Measurements from ENCODE around the gene TRMO.

Gene TRMO

DNA sequence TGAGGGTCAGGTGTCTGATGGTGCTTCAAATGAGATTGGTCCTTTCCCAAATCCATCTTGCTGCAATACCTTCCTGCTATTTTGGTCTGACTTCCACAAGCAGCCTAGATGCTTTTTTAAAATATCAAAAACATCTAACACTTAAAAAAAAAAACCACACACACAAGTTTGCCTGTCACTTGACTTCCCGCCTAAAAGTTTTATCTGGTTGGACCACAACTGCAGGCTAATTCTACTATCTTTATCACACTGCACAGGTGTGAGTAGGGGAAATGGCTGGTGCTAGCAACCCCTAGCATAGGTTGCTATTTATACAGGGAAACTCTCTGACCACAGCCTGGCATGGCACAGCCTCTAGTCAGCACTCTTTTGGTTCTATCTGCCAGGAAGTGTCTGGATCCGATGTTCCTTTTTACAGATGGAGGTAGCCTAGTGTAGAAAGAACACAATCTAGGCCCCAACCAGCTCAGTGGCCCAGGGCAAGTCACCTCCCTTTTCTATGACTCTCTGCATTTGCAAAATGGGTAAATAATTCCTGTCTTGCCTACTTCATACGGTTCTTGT lies 15.9 kb upstream of the TRMO start, which contains the start of gene HEMGN:
Gene HEMGN, minus strand, starts transcription at position 92 of the 564 bp plus-strand sequence. Its CDS starts 36 bp downstream, at position 56.
- no peak for DNase-seq (ENCODE audit: low read depth in 2 of 2)

DNA sequence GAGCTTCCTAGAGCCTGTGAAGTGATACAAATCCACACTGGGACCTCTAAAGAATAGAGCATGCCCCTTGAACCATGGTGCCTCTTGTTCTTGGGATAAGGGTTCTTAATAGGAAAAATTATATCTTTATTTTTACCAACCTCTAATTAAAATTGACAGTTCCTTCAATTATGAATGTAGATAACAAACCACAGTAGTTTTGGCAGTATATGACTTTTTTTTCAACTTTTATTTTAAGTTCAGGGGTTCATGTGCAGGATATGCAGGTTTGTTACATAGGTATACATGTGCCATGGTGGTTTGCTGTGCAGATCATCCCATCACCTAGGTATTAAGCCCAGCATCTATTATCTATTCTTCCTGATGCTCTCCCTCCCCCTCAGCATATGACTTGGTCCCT lies 14.7 kb upstream of the TRMO start:
- DNase-seq (ENCODE audit: low read depth in 2 of 2) = no peak

DNA sequence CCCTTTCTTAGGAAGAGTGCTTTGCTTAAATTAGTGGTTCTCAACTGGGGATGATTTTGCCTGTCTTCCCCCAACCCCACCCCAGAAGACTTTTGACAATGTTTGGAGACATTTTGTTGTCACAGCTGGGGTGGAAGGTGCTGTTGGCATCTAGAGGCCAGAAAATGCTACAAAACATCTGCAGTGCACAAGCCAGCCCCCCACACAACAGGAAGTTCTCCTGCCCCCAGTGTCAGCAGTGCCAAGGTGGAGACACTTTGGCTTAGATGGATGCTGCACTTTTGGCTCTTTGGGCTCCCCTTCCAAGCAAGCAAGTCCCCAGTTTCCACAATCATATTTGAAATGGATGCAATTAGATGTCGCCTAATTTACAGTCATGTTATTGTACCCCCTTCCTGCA lies 13.0 kb upstream of the TRMO start:
- no peak for DNase-seq (ENCODE audit: low read depth in 2 of 2)

DNA sequence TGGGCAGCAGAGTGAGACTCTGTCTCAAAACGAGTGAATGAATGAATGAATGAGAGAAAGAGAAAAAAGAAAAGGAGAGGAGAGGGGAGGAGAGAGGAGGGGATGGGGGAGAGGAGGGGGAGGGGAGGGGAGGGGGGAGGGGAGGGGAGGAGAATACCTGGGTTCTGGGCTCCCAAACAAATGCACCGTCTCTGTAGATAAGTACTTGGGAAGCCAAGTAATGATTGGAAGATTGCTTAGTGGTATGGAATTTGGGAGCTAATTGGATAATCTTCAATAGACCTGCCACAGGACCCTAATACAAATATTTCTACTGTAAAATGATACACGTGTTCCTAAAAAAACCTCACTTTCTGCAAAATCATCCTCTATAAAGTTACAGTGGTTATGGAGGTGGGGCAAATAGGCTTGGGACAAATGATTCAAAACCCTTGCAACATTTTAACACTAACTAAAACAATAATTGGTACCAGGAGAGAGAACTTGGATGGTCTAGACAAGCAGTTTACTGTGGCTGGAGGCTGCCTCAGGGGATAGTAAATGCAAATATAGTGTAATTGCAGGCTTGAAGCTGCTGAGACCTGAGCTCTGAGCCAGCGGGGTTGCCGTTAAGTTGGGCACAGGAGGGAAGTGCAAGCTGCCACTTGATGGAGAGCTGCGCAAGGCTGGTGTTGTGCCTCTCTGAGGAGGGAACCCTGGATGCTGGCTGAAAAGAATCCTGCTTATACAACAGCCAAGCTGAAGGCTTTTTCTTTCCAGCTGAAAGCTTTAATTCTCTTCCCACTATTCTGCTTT lies 12.2 kb upstream of the TRMO start:
- DNase-seq (ENCODE audit: low read depth in 2 of 2) = no peak

DNA sequence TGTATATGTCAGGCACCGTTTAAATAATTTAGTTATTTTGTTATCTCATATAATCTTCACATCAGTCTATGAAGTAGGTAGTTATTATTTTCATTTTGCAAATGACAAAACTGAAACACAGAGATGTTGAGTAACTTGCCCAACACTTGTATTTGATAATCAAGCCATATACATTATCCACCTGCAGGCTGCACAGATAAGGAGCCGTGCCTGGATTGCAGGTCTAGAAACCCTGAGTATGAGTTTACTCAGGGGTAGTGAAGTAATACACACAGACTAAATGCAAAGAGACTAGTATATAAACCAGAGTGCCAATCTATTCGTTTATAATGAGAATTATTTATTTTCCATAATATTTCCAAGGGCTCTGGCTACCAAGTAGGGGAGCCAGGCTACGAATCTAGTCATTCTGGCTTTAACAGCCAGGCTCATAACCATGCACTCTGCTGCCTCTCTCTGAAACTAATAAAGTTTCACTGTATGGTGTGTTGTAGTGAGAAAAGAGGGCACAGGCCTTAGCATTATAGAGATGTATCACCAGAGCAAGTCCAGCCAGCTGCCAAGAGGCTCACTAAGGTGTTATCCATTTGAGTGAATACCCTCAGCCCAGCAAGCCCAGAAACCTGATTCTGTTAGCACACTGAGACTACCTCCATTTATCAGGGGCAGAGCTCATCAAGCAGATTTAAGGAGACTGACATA lies 11.1 kb upstream of the TRMO start:
- DNase-seq (ENCODE audit: low read depth in 2 of 2) = no peak

DNA sequence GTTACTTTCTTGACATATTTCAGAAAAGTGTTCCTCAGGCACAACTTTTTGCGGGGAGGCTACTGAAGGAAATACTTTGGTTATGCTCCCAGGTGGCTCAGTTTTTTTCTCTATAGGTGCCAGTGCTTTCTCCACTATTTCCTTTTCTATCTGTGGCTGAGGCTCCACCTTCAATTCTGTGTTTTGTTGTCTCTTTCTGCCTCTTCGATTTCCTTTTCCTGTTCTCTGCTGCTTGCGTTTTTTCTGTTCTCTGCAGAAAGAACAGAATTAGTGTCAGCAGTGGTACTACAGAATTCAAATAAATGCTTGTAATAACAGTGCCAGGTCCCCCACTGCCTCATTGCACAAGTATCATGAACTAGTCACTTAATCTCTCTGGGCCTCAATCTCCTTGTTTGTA lies 8.7 kb upstream of the TRMO start:
- no peak for DNase-seq (ENCODE audit: low read depth in 2 of 2)

DNA sequence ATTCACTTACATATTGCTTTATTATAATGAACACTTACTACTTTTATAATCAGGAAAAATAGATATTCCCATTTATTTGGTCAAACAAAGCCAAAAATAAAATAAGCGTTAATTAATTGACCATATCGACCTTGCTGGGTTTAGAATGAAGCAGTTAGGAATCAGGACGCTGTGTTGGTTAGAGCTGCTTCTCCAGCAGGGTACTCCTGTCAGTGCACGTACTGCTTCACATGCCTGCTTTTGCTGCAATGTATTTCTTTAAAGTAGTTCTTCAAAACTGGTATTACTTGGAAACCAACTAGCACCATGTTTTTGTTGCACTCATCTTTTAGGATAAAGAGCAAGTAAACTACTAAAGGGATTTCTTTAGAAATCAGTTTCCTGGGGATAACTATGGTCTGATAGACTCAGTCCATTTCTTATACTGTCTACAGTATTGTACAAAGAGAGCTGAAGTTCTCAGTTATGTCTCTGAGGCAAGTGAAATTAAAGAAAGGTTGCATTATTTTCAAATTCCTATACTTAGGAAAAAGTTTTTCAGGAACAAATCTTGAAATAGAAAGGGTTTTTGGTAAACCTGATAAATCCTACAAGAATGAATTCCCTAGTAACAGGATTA lies 6.8 kb upstream of the TRMO start:
- no peak for DNase-seq (ENCODE audit: low read depth in 2 of 2)

DNA sequence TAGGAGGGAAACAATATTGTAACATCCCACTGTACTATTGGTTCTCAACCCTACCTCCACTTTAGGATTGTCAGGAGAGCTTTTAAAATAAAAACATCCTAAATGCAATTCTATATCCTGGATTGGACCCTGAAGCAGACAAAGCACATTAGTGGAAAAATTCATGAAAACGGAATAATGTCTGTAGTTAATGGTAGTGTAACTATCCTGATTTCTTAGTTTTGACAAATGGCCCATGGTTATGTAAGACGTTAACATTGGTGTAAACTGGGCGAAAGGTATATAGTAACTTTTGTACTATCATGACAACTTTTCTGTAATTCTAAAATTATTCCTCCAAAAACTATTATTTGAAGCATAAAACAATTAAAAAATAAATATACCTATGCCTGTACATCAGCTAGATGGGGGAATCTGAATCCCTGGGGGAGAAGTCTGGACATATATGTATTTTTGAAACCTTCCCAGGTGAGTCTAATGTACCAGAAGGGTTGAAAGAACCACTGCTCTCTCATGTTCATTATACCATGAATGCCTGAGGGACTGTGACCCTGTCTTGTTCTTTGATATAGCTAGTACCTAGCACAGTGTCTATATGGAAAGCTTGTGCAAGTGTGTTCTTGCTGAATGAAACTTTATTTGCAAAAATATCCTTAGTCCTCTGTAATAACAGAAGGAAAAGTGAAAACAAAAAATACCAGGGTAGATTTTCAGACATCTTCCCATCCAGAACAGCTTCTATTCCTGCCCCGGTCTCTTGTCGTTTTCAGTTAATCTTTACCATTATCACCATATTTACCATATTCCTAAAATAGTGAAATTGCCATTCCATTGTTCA lies 3.4 kb upstream of the TRMO start:
- DNase-seq (ENCODE audit: low read depth in 2 of 2) = no peak

DNA sequence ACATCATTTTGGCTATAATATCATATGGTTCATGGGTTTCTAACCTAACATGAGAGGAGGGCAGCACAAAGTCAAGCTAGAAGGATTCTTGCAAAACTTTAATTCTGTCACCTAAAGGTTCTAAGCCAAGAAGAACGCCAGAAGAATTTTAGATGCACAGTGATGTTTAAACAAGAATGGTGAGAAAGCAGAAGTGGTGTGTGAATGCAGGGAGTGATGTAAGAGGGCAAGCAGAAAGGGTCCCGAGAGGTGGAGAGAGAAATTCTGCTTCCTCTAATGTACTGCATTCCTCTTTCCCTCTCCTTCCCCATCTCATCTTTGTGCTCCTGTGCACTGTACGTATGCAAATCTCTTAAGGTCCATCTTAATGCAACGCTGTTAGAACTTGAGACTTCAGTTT lies 2.1 kb upstream of the TRMO start:
- DNase-seq (ENCODE audit: low read depth in 2 of 2) = no peak

DNA sequence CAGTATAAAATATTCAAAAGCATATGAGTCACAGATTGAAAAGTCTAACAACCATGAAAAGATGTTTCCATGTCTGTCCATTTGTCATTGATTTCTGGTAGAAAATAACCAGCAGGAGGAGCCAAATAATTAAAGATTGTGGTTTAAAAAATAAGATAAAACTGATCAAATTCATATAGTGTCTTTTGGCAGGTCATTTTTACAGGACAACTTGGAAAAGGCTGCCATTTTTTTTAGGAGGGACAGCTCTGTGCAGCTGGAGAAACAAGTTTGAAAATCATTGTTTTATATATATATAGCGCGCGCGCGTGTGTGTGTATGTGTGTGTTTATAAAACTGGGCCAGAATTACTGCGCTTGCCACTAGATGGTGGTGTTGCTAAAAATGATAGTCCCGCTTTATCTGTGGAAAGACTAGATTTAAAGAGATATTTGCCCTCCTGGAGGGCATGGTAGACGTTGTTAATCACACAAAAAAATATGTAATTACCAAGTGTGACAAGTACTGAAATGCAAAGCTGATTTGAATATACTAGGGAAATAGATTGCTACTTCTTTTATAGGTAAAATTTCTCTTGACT lies 1.3 kb upstream of the TRMO start:
- peak; percentile 38 to 45 for DNase-seq (ENCODE audit: low read depth in 2 of 2)

DNA sequence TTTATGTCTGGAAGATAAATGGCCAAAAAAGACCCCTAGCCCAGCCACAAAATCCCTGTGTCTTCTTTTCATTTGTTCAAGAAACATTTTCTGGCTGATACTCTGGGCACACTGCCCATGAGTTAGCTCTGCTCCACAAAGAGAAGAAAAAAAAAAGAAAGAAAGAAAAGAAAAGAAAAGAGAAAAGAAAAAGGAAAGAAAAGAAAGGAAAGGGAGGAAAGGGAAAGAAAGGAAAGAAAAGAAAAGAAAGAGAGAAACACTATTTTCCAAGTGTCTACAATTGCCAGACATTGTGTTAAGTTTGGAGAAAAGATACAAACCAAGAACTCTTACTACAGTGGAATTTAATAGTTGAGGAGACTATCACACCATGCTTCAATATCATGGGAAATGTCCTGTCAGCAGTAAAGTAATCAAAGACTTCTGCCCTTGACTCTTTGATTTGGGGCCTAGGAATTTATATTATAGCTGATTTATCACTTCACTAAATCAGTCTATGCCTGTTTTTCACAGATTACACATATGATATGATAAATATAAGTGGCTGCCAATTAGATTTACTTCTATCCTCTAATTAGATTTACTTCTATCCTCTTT lies 3.0 kb downstream of the TRMO start:
- no peak for DNase-seq (ENCODE audit: low read depth in 2 of 2)

DNA sequence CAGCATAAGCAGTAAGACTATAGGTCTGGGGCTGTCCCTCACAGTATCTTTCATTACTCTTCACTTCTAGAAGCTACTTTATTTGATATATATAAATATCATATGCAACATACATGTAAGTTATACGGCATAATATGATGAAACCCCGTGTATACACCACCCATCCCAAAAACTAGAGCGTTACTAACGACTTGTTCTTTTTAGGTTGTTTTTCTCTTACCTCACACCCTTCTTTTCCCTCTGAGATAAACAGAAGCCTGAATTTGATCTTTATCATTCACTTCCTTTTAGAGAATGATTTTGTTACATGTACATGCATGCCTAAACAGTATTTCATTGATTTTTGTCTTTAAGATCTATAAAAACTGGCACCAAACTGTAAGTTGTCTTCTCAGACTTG lies 3.7 kb downstream of the TRMO start:
- DNase-seq (ENCODE audit: low read depth in 2 of 2) = no peak

DNA sequence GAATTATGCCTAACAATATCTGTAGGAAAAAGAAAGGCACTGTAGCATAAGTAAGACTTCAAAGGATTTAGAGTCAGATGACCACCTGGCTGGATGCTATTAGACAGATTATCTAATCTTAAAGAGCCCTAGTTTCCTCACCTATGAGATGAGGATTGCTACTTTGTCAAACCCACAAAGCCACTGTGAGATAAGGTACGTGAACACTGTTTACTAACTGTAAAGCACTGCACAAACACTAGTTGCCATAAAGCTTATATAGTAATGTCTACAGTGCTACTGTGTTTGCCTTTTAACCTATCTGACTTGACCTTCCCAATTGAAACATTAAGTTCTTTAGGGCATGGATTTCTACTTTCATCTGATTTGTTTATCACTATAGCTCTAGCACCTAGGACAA lies 10.3 kb downstream of the TRMO start:
- DNase-seq (ENCODE audit: low read depth in 2 of 2) = no peak

DNA sequence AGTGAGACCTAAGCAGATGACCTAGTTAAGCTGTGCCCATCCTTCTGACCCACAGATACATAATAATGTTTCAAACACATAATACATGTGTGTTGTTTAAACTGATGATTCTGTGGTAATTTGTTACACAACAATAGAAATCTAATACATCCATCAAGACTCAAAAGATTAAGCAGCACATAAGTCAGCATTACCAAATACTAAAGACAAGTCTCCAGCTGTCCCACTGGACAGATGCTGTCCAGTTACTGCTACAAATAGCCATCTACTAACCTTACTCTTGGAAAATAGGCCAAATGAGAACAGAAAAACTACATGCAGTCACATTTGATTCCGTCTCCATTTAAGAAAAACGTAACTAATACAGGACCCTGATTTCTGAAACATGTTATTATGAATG lies 10.8 kb downstream of the TRMO start:
- DNase-seq (ENCODE audit: low read depth in 2 of 2) = no peak

DNA sequence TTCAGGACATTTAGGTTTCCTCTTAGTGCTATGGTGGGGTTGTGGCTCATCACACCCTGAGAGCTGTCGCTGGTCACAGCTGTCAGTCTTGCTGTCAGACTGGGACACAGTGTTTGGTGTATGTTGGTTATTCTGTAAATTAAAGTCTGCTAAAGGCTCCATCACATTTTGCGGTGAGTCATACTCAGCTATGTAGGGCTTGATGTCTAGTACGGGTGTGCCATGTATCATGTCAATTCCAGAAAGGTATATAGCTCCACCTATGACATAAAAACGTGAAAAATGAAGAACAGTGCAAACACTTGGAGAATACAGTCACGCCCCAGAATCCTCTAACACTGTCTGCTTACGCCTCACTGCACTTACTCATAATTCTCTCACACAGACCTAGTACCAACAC lies 11.9 kb downstream of the TRMO start:
- no peak for DNase-seq (ENCODE audit: low read depth in 2 of 2)

DNA sequence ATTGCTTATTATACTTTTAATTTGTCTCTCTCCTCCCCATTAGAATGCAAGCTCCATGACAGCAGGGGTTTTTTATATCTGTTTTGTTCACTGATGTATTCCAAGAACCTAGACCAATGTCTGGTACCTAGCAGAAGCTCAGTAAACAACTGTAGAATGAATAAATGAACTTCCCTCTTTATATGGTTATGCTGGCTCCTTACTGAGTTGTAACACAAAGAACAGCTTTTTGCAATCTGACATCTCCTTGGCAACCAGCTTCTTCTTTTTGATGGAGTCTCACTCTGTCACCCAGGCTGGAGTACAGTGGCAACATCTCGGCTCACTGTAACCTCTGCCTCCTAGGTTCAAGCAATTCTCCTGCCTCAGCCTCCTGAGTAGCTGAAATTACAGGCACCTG lies 13.6 kb downstream of the TRMO start:
- no peak for DNase-seq (ENCODE audit: low read depth in 2 of 2)

DNA sequence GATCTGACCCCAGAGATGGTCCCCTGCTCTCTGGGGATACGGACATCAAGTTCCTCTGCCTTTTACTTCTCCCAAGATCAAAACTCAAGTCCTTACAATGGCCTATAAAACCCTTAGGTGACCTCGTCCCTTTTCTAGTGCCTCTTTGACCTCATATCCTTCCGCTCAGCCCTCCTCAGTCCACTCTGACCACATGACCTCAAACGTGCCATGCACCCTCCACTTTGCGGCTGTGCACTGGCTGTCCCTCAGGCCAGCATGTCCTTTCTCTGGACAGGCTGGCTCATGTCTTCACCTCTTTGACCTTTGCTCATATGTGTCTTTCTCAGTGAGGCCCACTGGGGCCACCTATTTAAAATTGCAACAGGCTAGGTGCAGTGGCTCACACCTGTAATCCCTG lies 14.7 kb downstream of the TRMO start:
- no peak for DNase-seq (ENCODE audit: low read depth in 2 of 2)

DNA sequence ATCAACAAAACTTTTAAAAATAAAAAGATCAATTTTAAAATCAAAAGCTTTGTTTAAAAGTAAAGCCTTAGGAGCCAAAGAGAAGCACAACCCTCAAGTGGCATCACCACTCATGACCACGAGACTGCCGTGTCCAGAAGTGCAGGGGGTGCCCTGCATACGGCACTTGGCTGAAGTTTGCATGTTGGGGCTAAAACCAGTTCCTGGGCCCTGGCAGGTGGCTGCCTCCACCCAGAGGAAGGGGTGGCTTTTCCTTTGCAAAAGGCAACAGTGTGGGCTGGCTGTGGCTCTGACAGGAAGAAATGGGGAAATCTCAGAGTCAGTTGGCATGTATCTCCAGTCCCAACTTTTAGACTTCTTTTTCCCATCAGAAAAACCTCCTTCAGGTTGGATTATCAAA lies 15.3 kb downstream of the TRMO start:
- DNase-seq (ENCODE audit: low read depth in 2 of 2) = no peak

DNA sequence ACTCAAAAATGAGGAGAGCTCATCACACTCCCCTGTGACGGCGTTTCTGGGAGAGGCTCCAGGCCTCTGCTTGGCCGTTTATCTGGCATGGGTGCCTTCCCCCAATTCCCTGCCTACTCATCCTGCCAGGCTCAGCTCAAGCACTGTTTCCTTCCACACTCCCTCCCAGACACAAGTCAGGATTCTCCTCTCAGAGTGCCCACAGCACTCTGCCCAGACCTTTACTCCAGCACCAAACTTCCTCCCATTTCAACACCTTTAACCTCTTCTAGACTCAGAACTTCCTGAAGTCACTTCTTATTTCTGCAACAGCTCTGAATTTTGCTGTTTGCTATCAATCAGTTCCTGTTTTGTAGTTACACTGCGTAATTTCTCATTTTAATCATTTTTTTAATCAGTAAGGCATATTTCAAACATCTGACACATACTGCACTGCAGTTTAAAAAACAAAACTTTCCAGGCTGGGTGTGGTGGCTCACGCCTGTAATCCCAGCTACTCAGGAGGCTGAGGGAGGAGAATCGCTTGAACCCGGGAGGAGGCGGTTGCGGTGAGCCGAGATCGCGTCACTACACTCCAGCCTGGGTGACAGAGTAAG lies 16.0 kb downstream of the TRMO start:
- no peak for DNase-seq (ENCODE audit: low read depth in 2 of 2)

DNA sequence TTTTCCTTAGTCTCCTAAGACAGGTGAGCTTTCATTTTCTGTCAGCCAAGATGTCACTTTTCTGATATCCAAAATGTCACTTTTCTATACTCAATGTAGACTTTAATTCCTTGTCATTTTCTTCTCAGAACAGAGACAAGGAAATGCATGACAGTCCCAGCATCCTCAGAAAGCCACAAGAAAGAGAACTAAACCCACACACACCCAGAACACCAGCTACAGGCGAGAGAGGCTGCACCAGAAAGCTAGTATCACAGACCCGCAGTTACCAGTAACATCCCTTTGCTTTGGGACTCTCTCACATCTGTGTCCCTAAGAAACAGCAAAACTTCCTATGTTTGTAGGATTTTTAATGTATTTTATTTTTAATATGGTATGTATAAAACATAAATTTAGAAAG lies 17.1 kb downstream of the TRMO start:
- no peak for DNase-seq (ENCODE audit: low read depth in 2 of 2)

DNA sequence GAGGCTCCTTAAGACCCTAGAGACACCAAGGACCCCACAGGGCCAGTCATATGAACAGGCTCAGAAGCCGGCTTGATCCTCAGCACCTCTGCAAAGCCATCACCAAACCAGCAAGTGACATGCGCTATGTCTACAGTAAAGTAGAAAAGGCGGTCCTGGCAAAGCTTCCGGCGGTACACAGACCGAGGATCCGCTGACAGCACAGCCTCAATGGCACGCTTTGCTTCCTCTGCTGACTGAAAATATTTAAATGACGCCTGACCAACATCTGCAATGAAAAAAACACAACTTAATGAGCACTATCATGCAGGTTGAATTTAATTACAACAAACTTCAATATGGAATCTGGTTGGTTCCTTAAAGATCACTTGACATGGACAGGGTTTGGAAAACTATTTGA lies 17.6 kb downstream of the TRMO start:
- DNase-seq (ENCODE audit: low read depth in 2 of 2) = peak; percentile 27

Data from stimulated activated CD8-positive, alpha-beta memory T cell treated with anti-CD3 and anti-CD28 coated beads, Interleukin-15, amount 100 ng/mL, for 48 hours (primary cell).